ENCODE results near the gene PRELID2.

DNA sequence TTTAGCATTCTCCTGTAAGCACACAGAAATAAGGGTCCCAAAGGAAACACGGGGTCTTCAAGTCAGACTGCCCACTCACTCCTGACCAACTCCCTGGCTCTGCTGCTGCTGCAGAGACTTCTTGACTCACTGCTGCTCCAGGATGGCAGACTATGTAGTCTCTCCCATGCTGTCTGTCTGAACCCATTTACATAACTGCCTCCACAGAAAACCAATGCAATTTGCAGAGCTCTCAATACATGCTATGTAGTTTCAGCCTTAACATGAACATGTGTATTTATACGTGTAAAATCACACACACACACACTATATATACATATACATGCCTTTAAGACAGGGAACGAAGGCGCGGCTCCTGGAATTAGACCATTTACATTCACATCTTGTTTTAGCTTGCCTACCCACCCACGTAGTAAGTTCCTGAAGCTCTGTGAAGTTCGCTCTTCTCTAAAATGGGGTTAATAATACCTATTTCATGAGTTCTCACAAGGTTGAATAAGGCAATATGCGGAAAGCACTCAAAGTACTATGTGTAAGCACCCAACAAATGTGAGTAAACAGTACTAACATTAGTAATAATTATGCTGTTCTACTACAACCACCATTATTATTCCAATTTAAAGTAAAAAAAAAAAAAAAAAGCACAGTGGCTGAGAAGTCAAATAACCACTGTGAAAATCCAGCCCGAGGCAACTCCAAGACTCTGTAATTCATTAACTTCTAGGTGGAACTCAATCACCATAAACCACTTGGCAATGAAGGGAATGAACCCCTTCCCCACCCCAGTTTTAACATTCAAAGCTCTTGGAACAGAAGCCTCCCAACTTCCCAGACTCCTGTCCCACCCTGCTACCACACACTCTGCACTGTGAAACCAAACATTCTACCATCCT, 31.8 kb downstream of the PRELID2 start:
- TF ChIP-seq, protein P1, sequence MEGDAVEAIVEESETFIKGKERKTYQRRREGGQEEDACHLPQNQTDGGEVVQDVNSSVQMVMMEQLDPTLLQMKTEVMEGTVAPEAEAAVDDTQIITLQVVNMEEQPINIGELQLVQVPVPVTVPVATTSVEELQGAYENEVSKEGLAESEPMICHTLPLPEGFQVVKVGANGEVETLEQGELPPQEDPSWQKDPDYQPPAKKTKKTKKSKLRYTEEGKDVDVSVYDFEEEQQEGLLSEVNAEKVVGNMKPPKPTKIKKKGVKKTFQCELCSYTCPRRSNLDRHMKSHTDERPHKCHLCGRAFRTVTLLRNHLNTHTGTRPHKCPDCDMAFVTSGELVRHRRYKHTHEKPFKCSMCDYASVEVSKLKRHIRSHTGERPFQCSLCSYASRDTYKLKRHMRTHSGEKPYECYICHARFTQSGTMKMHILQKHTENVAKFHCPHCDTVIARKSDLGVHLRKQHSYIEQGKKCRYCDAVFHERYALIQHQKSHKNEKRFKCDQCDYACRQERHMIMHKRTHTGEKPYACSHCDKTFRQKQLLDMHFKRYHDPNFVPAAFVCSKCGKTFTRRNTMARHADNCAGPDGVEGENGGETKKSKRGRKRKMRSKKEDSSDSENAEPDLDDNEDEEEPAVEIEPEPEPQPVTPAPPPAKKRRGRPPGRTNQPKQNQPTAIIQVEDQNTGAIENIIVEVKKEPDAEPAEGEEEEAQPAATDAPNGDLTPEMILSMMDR (IDR thresholded peaks at IDR 0.05): no peak
- TF ChIP-seq POLR2A (IDR thresholded peaks at IDR 0.05): no peak
- TF ChIP-seq POLR2AphosphoS5 (IDR thresholded peaks at IDR 0.05): no peak
- no peak for TF ChIP-seq EP300 (IDR thresholded peaks at IDR 0.05)
